GM18505 (cell line): ENCODE data around the gene EIF4G2.

ENCODE experiments used
- ATAC-seq: cut with Tn5 transposase; IDR thresholded peaks from one replicate; pipeline ENCODE4 v1.9.1; 2021; ENCODE audit not compliant: unreplicated experiment
- POLR2A ChIP-seq: IDR thresholded peaks from 4 replicates; pipeline ENCODE4 v1.6.1; 2011; ENCODE audit warnings: borderline replicate concordance; ENCODE audit not compliant: insufficient read depth, insufficient read length; ENCODE audit errors: extremely low read depth

EIF4G2 gene

GRCh38 chr11:10798330-10798928 lies 10.3 kb downstream of the EIF4G2 start:
- TF ChIP-seq POLR2A, result no peak
- ATAC-seq, result no peak

DNA sequence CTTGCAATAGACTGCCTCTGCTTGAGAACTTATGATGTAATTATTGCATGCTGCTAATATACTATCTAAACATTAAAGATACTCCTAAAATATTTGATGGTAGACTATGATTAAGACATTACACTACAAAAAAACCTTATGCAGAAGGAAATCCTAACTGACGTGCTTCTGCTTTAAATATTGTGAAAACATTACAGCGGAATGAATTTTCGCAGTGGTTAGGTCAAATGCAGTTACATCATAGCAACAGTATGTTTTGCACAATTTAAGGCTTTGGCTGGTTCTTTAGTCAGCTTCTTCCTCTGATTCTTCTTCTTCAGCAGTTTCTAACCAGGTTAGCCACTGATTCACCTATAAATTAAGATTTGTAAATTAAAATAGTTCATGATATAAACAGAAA lies 11.2 kb downstream of the EIF4G2 start:
- no peak for TF ChIP-seq POLR2A

DNA sequence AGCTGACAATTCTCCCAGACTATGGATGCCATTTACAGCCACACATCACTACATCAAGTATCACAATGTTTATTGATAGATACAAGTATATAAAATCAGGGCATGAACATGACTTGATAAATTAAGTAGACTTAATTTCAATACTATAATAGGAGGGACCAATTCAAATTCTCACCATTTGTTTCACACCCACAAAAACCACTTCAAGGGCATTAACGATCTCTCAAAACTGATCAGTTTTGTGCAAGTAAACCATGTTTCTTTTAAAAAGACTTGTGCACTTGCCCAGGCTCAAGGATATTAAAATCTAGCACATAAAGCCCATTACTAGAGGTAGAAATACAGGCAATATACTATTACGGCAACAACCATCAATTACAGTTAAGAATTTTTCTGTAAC lies 11.7 kb downstream of the EIF4G2 start:
- no peak for TF ChIP-seq POLR2A
- no peak for ATAC-seq

More for the DNA sequence above, 11.2 kb downstream of the EIF4G2 start:
- no peak for ATAC-seq

GRCh38 chr11:10796191-10796590 lies 12.5 kb downstream of the EIF4G2 start:
- TF ChIP-seq POLR2A, result peak; percentile 44
- no peak for ATAC-seq

DNA sequence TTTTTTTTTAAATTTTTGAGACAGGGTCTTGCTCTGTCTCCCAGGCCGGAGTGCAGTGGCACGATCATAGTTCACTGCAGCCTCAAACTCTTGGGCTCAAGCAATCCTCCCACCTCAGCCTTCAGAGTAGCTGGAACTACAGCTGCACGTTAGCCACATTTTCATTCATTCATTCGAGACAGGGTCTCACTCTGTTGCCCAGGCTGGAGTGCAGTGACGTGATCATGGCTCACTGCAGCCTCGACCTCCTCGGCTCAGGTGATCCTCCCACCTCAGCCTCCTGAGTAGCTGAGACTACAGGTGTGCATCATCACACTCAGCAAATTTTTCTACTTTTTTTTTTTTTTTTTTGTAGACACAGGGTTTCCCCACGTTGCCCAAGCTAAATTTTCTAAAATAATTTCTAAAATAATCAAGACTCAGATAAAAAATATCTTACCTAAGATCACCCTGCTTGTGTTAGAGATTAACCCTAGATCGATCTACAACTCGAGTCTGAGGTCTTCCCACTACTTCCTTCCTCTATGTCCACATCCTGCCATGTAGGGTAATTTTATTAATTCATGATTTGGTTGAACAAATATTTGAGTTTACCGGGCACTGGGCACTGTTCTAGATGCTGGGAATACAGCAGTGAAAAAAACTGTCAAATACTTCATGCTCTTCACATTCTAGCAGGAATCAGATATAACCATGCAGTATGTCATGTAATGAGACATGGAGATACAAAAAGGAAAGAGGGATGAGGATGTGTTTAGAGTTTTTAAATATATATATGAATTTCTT lies 15.1 kb downstream of the EIF4G2 start:
- no peak for TF ChIP-seq POLR2A
- ATAC-seq, result no peak

DNA sequence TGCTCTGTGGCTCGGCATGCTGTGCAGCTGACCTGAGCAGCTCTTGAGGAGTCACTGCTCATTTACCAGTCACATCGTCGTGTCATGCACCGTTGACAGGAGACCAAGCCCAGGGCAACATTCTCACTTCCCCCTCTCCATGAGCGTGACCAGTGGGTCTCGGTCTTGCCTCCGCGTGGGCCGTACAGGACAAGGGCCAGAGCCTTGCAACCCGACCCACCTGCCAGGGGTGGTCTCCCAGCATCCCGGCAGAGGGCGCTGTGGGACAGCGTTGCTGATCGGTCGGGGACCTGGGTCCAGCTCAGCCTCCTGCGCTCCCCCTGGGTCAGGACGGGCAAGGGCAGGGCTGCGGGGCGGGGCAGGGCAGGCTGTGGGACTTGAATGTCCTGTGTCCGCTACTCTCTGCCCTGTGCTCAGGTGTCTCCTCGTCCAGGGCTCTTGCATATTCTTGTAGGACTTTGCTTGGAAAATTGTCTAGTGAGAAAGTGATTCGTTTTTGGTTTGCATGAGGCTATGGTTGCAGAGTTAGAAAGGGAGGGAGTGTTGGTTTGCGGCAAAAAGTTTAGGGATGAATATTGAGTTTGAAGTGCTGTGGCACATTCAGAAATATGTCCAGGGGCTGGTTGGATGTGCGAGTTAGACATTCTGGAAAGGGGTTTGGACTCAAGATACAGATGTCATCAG lies 16.2 kb downstream of the EIF4G2 start:
- ATAC-seq, result peak; percentile 85
- TF ChIP-seq POLR2A, result no peak

- no peak for TF ChIP-seq POLR2A
- no peak for ATAC-seq
These were observed 22.3 kb downstream of the EIF4G2 start for GRCh38 chr11:10786451-10786850.

- no peak for ATAC-seq
- no peak for TF ChIP-seq POLR2A
These were observed 23.6 kb downstream of the EIF4G2 start for GRCh38 chr11:10785146-10785474.

GRCh38 chr11:10784232-10785145 lies 24.2 kb downstream of the EIF4G2 start:
- no peak for ATAC-seq

GRCh38 chr11:10780040-10780439 lies 28.7 kb downstream of the EIF4G2 start:
- no peak for TF ChIP-seq POLR2A
- ATAC-seq, result no peak

More at GRCh38 chr11:10784232-10785145, 24.2 kb downstream of the EIF4G2 start:
- no peak for TF ChIP-seq POLR2A

DNA sequence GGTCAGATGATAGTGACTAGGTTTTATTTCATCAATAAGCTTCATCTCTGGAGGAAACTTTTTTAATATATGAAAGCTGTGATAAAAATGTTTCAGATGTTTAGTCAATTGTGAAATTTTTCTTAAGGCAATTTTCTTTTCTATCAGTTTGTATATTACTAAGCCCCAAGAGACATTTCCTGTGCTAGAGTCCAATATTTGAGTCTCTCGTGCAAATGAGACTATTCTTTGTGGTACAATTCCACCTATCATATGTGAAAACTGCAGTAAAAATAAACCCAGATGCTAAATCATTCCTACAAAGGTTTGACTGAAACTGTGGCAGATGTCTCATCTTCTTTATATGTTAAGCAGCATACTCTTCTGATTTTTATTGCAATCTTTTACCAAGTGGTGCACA lies 29.6 kb downstream of the EIF4G2 start:
- ATAC-seq, result no peak
- no peak for TF ChIP-seq POLR2A

- no peak for ATAC-seq
- no peak for TF ChIP-seq POLR2A
These were observed 30.3 kb downstream of the EIF4G2 start for GRCh38 chr11:10778217-10778970.
